ENCODE measurements around the gene CAPNS1.

DNA sequence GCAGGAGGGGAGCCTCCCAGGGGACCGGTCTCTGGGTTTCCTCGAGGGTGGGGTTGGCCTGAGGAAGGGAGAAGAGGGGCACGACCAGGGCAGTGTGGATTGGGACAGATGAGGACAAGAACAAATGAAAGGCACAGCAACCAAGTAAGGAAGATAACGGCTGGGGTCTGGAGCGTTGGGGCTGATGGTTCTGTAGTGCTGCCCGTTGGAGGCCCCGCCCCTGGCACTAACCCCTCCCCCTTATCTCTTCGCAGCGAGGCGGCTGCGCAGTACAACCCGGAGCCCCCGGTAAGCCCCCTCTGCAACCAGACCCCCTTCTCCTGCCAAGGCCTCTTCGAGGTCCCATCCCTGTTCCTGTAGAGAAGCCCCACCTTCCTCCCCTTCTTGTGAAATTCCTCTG lies 2.2 kb downstream of the CAPNS1 start:
- no peak for TF ChIP-seq POLR2A (IDR thresholded peaks at IDR 0.05)
- TF ChIP-seq, protein P1, sequence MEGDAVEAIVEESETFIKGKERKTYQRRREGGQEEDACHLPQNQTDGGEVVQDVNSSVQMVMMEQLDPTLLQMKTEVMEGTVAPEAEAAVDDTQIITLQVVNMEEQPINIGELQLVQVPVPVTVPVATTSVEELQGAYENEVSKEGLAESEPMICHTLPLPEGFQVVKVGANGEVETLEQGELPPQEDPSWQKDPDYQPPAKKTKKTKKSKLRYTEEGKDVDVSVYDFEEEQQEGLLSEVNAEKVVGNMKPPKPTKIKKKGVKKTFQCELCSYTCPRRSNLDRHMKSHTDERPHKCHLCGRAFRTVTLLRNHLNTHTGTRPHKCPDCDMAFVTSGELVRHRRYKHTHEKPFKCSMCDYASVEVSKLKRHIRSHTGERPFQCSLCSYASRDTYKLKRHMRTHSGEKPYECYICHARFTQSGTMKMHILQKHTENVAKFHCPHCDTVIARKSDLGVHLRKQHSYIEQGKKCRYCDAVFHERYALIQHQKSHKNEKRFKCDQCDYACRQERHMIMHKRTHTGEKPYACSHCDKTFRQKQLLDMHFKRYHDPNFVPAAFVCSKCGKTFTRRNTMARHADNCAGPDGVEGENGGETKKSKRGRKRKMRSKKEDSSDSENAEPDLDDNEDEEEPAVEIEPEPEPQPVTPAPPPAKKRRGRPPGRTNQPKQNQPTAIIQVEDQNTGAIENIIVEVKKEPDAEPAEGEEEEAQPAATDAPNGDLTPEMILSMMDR (IDR thresholded peaks at IDR 0.05 in 4 of 5, conservative IDR thresholded peaks at IDR 0.05 in 1 of 5), result no peak

Measured in gastrocnemius medialis (tissue), 4 donors.